ENCODE measurements around the gene ZBTB11. TPM values are rescaled to one million over a fixed set of nuclear protein-coding genes. Genes with fewer than 3 reads are reported as not detected.
"Not testable (repeated sequence)": the region's sequence is repeated elsewhere in the genome, so short reads cannot be mapped to it uniquely, and the experiment has no call there.

ZBTB11 gene
- total RNA-seq, 1 donor from 2014 or later: 33.5 TPM

- DNase-seq: not testable (repeated sequence)
Measured at GRCh38 chr3:101691685-101692671, 15.0 kb upstream of the ZBTB11 start.

GRCh38 chr3:101690972-101691371 is 14.0 kb upstream of the ZBTB11 start:
- no peak for DNase-seq

GRCh38 chr3:101689286-101689685 is 12.4 kb upstream of the ZBTB11 start:
- no peak for DNase-seq

- DNase-seq: peak; percentile 33
Measured at GRCh38 chr3:101687142-101687931, 10.4 kb upstream of the ZBTB11 start.

- DNase-seq: no peak
Measured at GRCh38 chr3:101685870-101686307, 9.0 kb upstream of the ZBTB11 start.

GRCh38 chr3:101685050-101685400 is 8.1 kb upstream of the ZBTB11 start:
- DNase-seq: no peak

- no peak for DNase-seq
Measured at GRCh38 chr3:101680466-101680865, 3.5 kb upstream of the ZBTB11 start.

- not testable (repeated sequence) for DNase-seq
Measured at GRCh38 chr3:101678837-101679236, 1.9 kb upstream of the ZBTB11 start.

- no peak for DNase-seq
Measured at GRCh38 chr3:101677436-101678286, 729 bp upstream of the ZBTB11 start.

- peak; percentile 98 for DNase-seq
Measured at GRCh38 chr3:101676216-101676764, 642 bp downstream of the ZBTB11 start.

GRCh38 chr3:101675709-101676215 is 1.2 kb downstream of the ZBTB11 start:
- no peak for DNase-seq

GRCh38 chr3:101674518-101674917 is 2.4 kb downstream of the ZBTB11 start:
- no peak for DNase-seq

- no peak for DNase-seq
Measured at GRCh38 chr3:101673953-101674352, 3.0 kb downstream of the ZBTB11 start.

- no peak for DNase-seq
Measured at GRCh38 chr3:101671014-101671413, 5.9 kb downstream of the ZBTB11 start.

GRCh38 chr3:101667844-101668243 is 9.1 kb downstream of the ZBTB11 start:
- no peak for DNase-seq

GRCh38 chr3:101667331-101667730 is 9.6 kb downstream of the ZBTB11 start:
- no peak for DNase-seq

- no peak for DNase-seq
Measured at GRCh38 chr3:101665851-101666250, 11.1 kb downstream of the ZBTB11 start.

- DNase-seq: no peak
Measured at GRCh38 chr3:101665357-101665756, 11.6 kb downstream of the ZBTB11 start.

- DNase-seq: no peak
Measured at GRCh38 chr3:101660714-101661113, 16.2 kb downstream of the ZBTB11 start.

- DNase-seq: no peak
Measured at GRCh38 chr3:101656651-101657050, 20.3 kb downstream of the ZBTB11 start.

- DNase-seq: no peak
Measured at GRCh38 chr3:101646726-101647125, 30.2 kb downstream of the ZBTB11 start.

Measured in tongue (tissue), 2 donors.